Activated CD4-positive, alpha-beta T cell treated with anti-CD3 and anti-CD28 coated beads for 48 hours (primary cell): ENCODE data around the gene GABRD.
"Not testable (repeated sequence)": the region's sequence is repeated elsewhere in the genome, so short reads cannot be mapped to it uniquely, and the experiment has no call there.

Experiments used
- DNase-seq: peaks from one replicate; pipeline ENCODE4 v3.0.0-alpha.2; 2020

Gene GABRD, protein sequence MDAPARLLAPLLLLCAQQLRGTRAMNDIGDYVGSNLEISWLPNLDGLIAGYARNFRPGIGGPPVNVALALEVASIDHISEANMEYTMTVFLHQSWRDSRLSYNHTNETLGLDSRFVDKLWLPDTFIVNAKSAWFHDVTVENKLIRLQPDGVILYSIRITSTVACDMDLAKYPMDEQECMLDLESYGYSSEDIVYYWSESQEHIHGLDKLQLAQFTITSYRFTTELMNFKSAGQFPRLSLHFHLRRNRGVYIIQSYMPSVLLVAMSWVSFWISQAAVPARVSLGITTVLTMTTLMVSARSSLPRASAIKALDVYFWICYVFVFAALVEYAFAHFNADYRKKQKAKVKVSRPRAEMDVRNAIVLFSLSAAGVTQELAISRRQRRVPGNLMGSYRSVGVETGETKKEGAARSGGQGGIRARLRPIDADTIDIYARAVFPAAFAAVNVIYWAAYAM

DNA sequence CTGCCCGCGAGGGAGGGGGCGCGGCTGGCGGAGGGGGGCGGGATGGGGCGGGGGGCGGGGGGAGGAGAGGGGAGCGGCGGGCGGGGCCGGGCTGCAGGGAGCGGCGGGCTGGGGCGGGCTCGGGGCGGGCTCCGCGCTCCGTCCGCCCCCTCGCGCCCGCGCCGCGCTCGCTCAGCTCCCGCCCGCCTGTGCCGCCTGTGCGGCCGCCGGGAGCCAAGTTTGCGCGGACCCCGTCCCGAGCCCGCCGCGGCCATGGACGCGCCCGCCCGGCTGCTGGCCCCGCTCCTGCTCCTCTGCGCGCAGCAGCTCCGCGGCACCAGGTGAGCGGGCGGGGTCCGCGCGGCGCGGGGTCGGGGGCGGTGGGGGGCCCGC is at the start of gene GABRD:
Gene GABRD, plus strand, starts transcription at position 174 of the 372 bp plus-strand sequence. Its CDS starts 79 bp downstream, at position 253.
- DNase-seq = peak; percentile 35

DNA sequence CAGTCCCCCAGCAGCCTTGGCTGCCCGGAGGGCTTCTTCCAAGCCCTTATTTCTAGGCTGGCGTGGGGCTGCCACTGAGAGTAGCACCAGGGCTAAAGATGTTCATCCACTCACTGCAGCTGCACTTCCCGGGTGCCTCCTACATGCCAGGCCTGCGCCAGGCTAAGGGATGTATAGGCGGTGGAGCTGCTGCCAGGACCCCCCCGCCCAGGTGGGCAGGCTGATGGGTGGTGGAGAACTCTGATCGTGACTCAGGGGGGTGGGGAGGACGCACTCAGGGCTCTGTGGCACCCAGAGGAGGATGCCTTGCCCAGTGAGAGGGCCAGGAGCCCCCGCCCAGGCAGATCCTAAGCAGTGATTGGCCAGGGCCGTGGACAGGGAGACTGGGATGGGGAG is 49.6 kb upstream of the GABRD start:
- DNase-seq = no peak

DNA sequence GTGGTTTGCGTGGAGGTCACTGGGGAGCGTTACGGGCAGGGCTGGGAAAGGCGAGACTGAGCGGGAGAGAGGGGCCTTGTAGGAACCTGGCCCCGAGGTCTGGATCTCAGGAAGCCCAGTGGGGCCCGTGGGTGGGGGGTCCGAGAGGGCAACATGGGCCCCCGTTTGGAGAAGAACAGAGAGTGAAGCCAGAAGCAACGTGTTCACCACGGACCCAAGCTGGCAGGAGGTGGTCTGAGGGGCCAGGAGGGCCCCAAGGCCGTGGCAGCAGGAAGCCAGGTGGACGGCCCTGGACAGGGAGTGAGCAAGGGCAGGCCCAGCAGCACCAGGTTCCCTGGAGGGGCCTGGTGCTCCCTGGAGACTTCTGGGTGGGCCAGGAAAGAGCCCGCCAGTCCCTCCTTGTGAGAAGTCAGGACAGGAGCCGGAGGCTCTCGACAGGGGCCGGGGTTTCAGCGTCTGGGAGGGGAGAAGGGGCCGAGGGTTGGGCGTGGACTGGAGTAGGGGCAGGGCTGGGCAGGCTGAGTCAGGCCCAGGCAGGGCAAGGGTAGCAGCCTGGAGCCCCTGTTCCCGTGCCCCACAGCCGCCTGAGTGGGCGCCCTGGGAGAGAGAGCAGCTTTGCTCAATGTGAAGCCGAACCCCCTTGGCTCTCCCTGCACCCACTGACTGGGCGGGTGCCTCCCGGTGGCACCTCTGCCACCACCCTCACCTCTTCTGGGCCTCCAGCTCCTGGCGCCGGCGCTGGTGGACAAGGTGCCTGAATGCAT is 49.0 kb upstream of the GABRD start:
- no peak for DNase-seq

DNA sequence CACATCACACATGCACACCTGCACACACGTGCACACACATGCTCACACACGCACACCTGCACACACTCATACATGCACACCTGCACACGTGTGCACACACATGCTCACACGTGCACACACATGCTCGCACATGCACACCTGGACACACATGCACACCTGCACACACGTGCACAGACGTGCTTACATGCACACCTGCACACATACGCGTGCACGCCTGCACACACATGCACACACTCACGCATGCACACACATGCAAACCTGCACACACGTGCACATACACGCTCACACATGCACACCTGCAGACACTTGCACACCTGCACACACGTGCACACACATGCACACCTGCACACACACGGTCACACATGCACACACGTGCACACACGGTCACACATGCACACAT is 48.1 kb upstream of the GABRD start:
- DNase-seq = no peak

DNA sequence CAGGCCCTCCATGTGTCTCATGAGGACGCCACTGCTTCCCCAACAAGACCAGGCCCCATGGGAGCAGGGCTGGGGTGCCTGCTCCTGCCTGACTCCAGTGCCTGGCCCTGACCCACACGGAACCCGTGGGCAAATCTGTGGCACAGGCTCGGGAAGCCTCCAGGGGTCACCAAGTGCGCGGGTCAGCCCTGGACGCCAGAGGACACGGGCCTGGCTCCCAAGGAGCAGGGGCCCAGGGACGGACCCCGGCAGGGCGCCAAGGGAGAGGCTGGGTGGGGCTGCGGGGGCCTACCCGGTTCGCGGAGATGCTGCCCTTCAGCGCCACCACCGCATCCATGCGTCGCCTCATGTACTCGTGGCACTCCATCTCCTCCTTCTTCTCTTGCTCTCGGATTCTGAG is 47.5 kb upstream of the GABRD start:
- no peak for DNase-seq

DNA sequence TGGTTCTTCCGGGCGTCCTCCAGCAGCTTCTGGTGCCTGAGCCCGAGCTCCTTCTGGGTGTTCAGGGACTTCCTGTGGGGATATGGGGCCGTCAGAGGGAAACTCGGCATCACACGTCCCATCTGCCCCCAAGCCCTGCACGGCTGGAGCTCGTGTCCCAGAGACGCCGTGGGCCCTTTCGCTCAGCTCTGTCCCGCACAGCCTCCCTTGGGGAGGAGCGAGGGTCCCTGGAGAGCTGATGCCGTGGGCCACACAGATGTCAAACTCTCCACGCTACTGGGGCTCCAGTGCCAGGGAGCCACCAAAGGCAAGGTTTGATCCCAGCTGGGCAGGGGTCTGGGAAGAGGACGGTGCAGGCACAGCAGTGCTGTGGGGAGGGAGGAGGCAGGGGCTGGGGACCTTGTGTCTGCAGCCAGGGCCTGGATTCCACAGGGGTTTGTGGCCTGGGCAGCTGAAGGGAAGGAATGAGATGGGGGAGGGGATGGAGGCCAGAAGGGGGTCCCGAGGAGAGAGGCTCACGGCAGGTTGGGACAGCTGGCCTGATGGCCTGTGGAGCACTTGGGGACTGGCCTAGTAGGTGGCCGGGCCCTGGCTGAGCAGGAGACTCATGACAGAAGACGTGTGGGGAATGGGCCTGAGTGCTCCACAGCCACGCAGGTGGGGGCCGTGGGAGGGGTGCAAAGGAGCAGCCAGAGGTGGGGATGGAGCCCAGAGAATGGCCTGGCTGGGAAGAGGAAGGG is 46.0 kb upstream of the GABRD start:
- DNase-seq = no peak

DNA sequence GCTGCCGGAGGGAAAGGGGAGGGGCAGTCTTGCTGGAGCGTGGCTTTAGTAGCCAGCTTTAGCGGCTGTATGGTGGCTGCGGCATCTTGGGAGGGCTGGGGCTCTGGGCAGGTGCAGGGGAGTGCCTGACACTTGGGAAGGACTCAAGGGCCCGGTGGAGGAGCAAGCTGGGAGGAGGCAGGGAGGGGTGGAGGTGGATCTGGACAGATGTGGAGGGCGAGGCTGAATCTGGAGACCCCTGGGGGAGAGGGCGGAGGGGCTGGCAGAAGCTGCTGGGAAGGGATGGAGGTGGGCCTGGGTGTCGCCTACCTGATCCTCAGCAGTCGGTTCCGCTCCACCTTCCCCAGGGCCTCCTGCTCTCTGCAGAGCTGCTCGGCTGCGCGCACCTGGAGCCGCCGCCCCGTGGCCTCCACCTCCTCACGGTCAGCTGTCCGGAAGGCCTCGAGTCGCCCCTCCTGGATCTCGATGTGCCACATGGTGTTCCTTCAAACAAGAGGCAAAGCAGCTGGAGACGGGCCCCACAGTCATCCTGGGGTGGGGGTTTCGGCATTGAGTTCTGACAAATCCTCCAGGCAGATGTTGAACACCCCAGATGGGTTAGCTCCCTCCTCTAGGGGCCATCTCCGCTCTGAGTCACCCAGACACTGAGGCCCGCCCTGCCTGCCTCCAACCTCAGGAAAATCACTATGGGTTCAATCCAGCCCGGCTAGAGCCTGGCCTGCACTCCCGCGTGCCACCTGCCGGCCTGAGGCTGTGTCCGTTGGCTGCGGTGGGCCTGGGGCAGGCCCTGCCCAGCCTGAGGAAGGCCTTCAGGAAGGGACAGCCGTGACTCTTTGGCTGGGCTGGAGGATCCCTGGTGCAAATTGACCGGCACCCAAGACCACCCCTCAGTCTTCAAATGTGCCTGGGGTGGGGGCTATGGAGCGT is 45.2 kb upstream of the GABRD start:
- no peak for DNase-seq

DNA sequence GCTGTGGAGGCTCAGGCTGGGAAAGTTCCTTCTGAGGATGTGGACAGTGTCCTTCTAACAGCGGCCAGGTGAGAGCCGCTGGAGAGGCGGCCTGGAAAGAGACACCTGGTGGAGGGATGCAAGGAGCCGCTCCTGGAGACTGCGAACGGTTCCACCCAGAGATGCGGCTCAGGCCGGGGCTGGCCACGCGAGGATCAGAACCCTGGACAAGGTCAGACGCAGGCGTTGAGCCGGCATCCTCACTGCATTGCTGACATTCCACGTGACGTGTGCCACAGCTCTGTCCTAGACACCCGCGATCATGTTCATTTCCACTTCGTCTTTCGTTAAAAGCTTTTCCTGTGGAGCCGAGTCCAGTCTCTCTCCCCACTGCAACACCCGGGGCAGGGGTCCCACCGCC is 44.3 kb upstream of the GABRD start:
- no peak for DNase-seq

DNA sequence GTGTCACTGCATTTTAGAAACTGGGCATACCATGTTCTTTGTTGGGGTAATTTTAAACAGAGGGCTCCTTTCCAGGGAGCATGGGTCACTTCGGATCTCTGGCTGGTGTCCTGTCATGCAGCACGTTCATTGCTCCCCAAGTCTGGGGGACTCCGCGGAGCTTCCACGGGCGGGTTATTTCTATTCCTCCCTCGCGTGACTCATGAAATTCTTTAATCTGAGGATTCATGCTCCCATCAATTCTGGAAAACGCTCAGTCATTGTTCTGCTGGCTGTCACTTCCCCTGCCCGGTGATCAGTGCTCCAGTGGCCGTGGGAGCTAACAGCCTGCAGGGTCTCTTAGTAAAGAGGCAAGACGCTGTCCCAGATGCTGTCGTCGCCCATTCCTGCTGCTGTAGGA is 43.6 kb upstream of the GABRD start:
- no peak for DNase-seq

DNA sequence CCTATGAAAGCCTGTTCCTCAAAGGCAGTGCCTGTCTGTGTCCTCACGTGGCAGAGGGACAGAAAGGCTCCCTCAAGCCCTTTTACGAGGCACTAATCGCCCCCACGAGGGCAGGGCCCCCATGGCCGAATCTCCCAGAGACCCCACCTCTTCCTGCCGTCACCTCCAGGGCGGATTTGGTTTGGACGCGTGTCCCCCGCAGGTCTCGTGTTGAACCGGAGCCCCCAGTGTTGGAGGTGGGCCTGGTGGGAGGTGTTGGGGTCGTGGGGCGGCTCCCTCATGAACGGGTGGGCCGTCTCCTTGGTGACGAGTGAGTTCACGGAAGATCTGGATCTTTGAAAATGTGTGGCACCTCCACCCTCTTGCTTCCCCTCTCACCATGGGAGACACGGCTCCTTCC is 43.1 kb upstream of the GABRD start:
- DNase-seq = no peak

DNA sequence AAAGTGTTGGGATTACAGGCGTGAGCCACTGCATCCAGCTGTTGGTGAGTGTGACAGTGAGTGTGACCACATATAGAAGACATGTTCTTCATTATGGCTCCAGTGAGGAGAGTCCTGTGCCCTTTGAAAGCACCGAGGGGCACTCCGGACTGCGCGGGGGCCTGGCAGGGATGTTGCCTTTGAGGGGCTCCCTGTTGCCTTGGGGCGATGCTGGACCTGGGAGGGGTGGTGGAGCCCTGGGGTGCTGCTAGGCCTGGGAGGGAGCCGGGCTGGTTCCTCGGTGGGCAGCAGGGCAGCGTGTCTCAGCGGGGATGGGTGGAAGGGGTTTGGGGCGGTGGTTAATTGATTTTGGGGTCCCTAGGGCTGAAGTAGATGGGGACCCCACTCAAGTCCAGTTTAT is 41.0 kb upstream of the GABRD start:
- DNase-seq = no peak

DNA sequence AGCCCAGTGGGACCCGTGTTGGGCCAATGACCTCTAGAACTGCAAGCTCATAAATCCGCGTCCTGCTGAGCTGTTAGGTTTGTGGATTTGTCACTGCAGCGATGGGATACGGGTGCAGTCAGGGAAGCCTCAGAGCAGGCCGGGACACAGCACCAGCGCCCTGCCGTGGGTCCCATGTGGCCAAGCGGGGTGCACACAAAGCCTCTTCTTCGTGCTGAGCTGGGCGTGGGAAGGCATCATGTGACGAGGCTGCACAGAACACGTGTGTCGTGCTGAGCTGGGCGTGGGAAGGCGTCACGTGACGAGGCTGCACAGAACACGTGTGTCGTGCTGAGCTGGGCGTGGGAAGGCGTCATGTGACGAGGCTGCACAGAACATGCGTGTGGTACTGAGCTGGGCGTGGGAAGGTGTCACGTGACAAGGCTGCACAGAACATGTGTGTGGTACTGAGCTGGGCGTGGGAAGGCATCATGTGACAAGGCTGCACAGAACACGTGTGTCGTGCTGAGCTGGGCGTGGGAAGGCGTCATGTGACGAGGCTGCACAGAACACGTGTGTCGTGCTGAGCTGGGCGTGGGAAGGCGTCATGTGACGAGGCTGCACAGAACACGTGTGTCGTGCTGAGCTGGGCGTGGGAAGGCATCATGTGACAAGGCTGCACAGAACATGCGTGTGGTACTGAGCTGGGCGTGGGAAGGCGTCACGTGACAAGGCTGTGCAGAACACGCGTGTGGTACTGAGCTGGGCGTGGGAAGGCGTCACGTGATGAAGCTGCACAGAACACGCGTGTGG is 40.3 kb upstream of the GABRD start:
- not testable (repeated sequence) for DNase-seq

DNA sequence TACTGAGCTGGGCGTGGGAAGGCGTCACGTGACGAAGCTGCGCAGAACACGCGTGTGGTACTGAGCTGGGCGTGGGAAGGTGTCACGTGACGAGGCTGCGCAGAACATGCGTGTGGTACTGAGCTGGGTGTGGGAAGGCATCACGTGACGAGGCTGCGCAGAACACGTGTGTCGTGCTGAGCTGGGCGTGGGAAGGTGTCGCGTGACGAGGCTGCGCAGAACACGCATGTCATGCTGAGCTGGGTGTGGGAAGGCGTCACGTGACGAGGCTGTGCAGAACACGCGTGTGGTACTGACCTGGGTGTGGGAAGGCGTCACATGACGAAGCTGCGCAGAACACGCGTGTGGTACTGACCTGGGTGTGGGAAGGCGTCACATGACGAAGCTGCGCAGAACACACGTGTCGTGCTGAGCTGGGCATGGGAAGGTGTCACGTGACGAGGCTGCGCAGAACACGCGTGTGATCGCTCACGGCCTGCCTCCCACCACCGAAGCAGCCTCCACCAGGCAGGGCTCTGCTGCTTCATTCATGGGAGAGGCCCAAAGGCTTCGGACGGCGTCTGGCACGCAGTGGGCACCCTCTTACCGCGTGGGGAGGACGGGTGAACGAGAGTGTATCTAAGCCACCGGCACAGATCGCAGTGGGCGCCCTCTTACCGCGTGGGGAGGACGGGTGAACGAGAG is 39.5 kb upstream of the GABRD start:
- DNase-seq = no peak

DNA sequence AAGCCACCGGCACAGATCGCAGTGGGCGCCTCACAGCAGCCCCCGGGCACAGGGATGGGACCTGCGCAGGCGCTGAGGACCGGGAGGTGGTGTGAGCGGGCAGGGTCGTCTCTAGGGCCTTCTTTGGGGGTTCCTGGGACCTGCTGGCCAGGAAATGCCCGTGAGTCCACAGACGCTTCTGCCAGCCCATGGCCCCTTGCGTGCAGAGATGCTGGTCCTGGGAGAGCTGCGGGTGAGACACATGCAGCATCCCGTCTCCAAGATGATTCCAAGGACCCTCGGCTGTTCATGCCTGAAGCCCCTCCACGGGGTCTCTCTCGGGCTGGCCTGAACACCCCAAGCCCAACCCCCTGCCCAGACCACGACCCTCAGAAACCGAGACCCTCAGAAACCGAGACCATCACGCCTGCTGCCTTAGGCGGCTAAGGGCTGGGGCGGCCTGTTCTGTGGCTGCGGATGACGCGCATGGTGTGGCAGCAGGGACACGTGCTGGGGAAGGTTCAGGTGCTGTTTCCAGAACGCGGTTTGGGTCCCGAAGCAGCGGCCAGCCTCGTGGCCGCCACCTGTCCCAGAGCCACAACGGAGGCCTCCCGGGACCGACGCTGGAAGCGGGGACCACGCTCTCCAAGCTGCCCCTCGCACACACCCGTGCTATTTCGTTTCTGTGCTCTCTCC is 38.5 kb upstream of the GABRD start:
- DNase-seq = no peak

DNA sequence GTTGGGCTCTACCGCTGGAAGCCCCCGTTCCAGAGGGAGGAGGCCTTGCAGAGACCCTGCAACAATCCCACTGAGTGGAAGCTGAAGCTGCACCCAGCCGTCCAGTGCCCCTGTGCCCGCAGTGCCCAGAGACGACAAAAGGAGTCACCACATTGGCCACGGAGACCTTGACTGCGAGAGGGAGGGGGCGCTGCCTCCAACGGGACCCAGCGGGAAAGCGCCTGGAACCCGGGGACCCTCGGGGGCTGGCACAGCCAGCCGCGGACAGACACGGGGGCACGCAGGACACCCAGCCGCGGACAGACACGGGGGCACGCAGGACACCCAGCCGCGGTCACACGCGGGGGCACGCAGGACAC is 38.0 kb upstream of the GABRD start:
- DNase-seq = no peak

DNA sequence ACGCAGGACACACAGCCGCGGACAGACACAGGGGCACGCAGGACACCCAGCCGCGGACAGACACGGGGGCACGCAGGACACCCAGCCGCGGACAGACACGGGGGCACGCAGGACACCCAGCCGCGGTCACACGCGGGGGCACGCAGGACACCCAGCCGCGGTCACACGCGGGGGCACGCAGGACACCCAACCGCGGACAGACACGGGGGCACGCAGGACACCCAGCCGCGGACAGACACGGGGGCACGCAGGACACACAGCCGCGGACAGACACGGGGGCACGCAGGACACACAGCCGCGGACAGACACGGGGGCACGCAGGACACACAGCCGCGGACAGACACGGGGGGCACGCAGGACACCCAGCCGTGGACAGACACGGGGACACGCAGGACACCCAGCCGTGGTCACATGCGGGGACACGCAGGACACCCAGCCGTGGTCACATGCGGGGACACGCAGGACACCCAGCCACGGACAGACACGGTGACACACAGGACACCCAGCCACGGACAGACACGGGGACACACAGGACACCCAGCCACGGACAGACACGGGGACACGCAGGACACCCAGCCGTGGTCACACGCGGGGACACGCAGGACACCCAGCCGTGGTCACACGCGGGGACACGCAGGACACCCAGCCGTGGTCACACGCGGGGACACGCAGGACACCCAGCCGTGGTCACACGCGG is 37.4 kb upstream of the GABRD start:
- not testable (repeated sequence) for DNase-seq

DNA sequence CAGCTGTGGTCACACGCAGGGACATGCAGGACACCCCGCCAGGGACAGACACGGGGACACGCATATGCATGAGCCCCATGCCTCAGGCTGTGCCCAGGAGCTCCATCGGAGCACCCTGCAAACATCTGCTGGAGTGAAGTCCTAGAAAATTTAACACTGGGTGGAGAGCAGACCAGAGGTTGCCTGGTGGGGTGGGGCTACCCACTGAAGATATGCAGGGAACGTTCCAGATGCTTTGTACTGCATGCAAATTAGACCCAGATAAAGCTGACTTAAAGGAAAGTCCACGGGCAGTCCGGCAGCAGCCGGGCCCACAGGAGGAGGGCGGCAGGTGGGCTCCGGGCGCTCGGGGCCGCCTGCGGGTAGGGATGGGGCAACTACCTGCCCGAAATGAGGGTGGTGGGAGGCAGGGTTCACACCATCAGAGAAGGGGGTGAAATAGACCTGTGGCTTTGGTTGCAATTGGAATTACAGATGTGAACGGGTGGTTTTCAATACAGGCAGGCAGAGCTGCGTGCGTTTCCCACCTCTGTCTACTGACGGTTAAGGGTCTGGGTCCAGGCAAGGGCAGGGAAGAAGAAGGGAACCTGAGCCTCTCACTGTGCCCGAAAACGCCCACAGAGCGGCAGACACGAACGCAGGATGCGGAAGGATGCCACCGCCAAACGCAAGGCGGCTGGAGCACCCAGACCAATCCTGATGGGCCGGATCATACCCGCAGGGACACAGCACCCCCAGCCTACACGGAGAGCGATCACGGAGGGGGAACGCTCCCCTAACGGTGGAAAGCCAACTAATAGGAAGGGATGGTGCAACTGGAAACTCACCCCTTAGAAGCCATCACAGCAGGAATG is 36.5 kb upstream of the GABRD start:
- no peak for DNase-seq

DNA sequence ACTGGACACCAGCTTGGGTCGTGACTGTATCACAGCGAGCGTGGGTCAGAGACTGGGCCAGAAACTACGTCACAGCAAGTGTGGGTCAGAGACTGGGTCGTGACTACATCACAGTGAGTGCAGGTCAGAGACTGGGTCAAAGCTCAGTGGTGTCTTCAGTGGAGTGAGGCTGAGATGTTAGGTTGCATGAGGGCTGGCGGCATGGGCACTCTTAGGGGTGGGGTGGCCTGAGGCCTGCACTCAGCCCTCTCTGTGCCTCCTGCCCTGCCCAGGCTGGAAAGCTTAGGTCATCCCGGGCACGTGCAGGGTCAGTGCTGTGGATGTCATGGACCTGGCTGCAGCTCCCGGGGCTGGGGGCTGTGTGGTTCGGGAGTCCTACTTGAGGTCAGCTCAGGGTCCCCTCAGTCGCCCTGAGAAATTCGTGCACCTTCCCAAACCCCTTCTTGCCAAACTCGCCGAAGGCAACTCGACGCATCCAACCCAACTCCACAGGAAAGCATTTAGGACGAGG is 34.5 kb upstream of the GABRD start:
- DNase-seq = no peak
